Smooth muscle cell (in vitro differentiated cells): ENCODE data around the gene BAAT. TPM values are rescaled to one million over a fixed set of nuclear protein-coding genes. Genes with fewer than 3 reads are reported as not detected.
"Not testable (repeated sequence)": the region's sequence is repeated elsewhere in the genome, so short reads cannot be mapped to it uniquely, and the experiment has no call there.

Experiments
- DNase-seq: peaks from one replicate; lab custom pipeline; 2025; ENCODE audit not compliant: unreplicated experiment; lab: John Stamatoyannopoulos, UW
- H2AFZ ChIP-seq: fragments of 200-600 bp; sonication (generic); 2 replicates; pipeline ENCODE4 v1.6.0; 2016; ENCODE audit warnings: antibody characterized with exemption, low read depth, mild to moderate bottlenecking
- H3F3A ChIP-seq: fragments of 200-600 bp; sonication (generic); 2 replicates; pipeline ENCODE4 v1.6.0; 2017; ENCODE audit warnings: antibody characterized with exemption, low read depth
- H3K27ac ChIP-seq: fragments of 200-600 bp; sonication (generic); 2 replicates; pipeline ENCODE4 v1.5.1; 2016; ENCODE audit warnings: low read depth, mild to moderate bottlenecking
- H3K27me3 ChIP-seq: fragments of 200-600 bp; sonication (generic); 2 replicates; pipeline ENCODE4 v1.6.1; 2016; ENCODE audit warnings: low read depth, mild to moderate bottlenecking
- H3K36me3 ChIP-seq: fragments of 200-600 bp; sonication (generic); 2 replicates; pipeline ENCODE4 v1.5.1; 2016; ENCODE audit warnings: low read depth
- H3K4me1 ChIP-seq: fragments of 200-600 bp; sonication (generic); 2 replicates; pipeline ENCODE4 v1.5.1; 2016; ENCODE audit warnings: low read depth
- H3K4me2 ChIP-seq: fragments of 200-600 bp; sonication (generic); 2 replicates; pipeline ENCODE4 v1.6.0; 2016; ENCODE audit warnings: mild to moderate bottlenecking
- H3K4me3 ChIP-seq: fragments of 200-600 bp; sonication (generic); 2 replicates; pipeline ENCODE4 v1.5.1; 2016; ENCODE audit warnings: mild to moderate bottlenecking
- H3K79me2 ChIP-seq: fragments of 200-600 bp; sonication (generic); 2 replicates; pipeline ENCODE4 v1.6.0; 2016; ENCODE audit warnings: low read depth, mild to moderate bottlenecking
- H3K9ac ChIP-seq: fragments of 200-600 bp; sonication (generic); 2 replicates; pipeline ENCODE4 v1.6.0; 2016; ENCODE audit warnings: low read depth
- H3K9me3 ChIP-seq: fragments of 200-600 bp; sonication (generic); replicated peaks from 2 replicates; pipeline ENCODE4 v1.5.1; 2016; ENCODE audit warnings: low read depth
- H4K20me1 ChIP-seq: fragments of 200-600 bp; sonication (generic); 2 replicates; pipeline ENCODE4 v1.6.0; 2016; ENCODE audit warnings: low read depth
- CTCF ChIP-seq: fragments of 200-600 bp; sonication (generic); IDR thresholded peaks from 2 replicates; pipeline ENCODE4 v1.5.1; 2017; ENCODE audit warnings: borderline replicate concordance, mild to moderate bottlenecking, antibody characterized with exemption; ENCODE audit not compliant: insufficient read depth, poor library complexity, severe bottlenecking
- WGBS: methylation state at CpG from one replicate; pipeline ENCODE4 v1.1.7; 2016; ENCODE audit warnings: low lambda C conversion rate; 5-methylcytosine and 5-hydroxymethylcytosine counted together
- polyA plus RNA-seq: library from polyadenylated mRNA; unstranded; fragments of >200 nt; fragmentation: Nextera tagmentation; extraction: Ambion mirVana; gene quantifications from 2 replicates; pipeline ENCODE4 v1.2.1, GENCODE V29; 2016
- total RNA-seq: library from RNA; depleted of rRNA; stranded (reverse); fragments of >200 nt; gene quantifications from 2 replicates; pipeline ENCODE4 v1.2.3, GENCODE V29; 2014

Gene BAAT
- total RNA-seq (0.04 TPM in 1 of 2 replicates, not detected in the other), polyA plus RNA-seq (not detected in 2 replicates)

DNA sequence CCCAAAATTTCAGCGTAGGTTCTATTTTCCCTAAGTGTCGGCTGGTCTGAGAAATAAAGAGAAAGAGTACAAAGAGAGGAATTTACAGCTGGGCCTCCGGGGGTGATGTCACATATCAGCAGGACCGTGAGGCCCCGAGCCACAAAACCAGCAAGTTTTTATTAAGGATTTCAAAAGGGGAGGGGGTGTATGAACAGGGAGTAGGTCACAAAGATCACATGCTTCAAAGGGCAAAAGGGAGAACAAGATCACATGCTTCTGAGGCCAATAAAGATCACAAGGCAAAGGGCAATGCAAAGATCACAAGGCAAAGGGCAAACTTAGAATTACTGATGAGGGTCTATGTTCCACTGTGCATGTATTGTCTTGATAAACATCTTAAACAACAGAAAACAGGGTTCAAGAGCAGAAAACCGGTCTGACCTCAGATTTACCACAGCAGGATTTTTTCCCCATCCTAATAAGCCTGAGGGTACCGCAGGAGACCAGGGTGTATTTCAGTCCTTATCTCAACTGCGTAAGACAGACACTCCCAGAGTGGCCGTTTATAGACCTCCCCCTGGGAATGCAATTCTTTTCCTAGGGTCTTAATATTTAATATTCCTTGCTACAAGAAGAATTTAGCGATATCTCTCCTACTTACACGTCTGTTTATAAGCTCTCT, at the start of gene BAAT:
TSS of gene BAAT (minus strand) at position 134 of the 664 bp plus-strand sequence. CDS start 13,602 bp downstream, outside the sequence.
- H3K27me3 ChIP-seq, H3K79me2 ChIP-seq, H2AFZ ChIP-seq, H3K4me3 ChIP-seq, H3K4me1 ChIP-seq, H3F3A ChIP-seq, H3K4me2 ChIP-seq, H3K9ac ChIP-seq, H3K9me3 ChIP-seq, H3K27ac ChIP-seq, H4K20me1 ChIP-seq, DNase-seq, H3K36me3 ChIP-seq: not testable (repeated sequence)
- WGBS: 97% methylated on average over 11 of the region's 11 CpGs

GRCh38 chr9:101433229-101433628, 48.4 kb upstream of the BAAT start:
- Histone ChIP-seq H3K27me3 (no peaks in the 10 kb centered on the region), H3K4me2 (no peak overlapping the region), H3K36me3 (no peaks in the 10 kb centered on the region), H3K4me3 (no peak overlapping the region), H4K20me1 (no peaks in the 10 kb centered on the region), H3K79me2 (no peaks in the 10 kb centered on the region), H3K9me3 (no peaks in the 10 kb centered on the region), H3F3A (no peaks in the 10 kb centered on the region), H3K9ac (no peak overlapping the region), H2AFZ (no peak overlapping the region), H3K27ac (no peak overlapping the region), H3K4me1 (no peaks in the 10 kb centered on the region)
- 81% methylated on average over 3 of the region's 3 CpGs for WGBS
- DNase-seq: no peak
- no peak for TF ChIP-seq CTCF

- H3K27me3 ChIP-seq: no peaks in the 10 kb centered on the region
- H3K4me1 ChIP-seq: no peaks in the 10 kb centered on the region
- H3K79me2 ChIP-seq: no peaks in the 10 kb centered on the region
- no peaks in the 10 kb centered on the region for H3F3A ChIP-seq
- H3K27ac ChIP-seq: no peak overlapping the region
- H3K4me2 ChIP-seq: no peak overlapping the region
- H3K36me3 ChIP-seq: no peaks in the 10 kb centered on the region
- H3K9ac ChIP-seq: no peak overlapping the region
- H4K20me1 ChIP-seq: no peaks in the 10 kb centered on the region
- no peak overlapping the region for H3K4me3 ChIP-seq
- 88% methylated on average over 1 of the region's 1 CpG for WGBS
- H3K9me3 ChIP-seq: no peaks in the 10 kb centered on the region
- no peak for TF ChIP-seq CTCF
- no peak overlapping the region for H2AFZ ChIP-seq
- DNase-seq: no peak
These were observed 47.9 kb upstream of the BAAT start for GRCh38 chr9:101432740-101433139.

GRCh38 chr9:101432171-101432570, 47.4 kb upstream of the BAAT start:
- Histone ChIP-seq H3K79me2 (no peaks in the 10 kb centered on the region), H3K4me3 (no peak overlapping the region), H3K27me3 (no peaks in the 10 kb centered on the region), H4K20me1 (no peaks in the 10 kb centered on the region), H3K27ac (no peak overlapping the region), H3K36me3 (no peaks in the 10 kb centered on the region), H3K9ac (no peak overlapping the region), H3K4me1 (no peaks in the 10 kb centered on the region), H3K4me2 (no peak overlapping the region), H3K9me3 (no peaks in the 10 kb centered on the region), H3F3A (no peaks in the 10 kb centered on the region), H2AFZ (no peak overlapping the region)
- no peak for DNase-seq
- TF ChIP-seq CTCF: no peak
